EL (cell line): ENCODE results near the gene PCNX3.
"Not testable (repeated sequence)": the region's sequence is repeated elsewhere in the genome, so short reads cannot be mapped to it uniquely, and the experiment has no call there.

Experiments used
- DNase-seq: peaks from one replicate; pipeline ENCODE4 v3.0.0-alpha.2; 2016

PCNX3 gene

DNA sequence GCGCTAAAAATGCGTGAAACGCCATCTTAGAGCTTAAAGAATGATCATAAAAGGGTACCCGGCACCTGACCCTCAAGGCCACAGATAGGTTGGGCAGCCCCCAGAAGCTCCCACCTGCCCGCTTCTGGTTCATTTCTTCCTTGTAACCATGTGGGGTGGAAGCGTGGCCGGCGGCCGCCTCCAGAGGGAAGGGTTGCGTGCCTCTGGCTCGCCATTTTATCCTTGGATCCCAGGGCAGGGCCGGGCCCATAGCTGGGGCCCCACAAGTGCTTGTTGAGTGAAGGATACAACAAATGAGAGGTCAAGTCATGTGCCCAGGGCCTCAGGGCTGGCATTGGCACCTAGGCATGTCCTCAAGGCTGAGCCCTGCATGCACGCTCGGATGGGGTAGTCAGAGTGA, 5.9 kb downstream of the PCNX3 start:
- DNase-seq = no peak

DNA sequence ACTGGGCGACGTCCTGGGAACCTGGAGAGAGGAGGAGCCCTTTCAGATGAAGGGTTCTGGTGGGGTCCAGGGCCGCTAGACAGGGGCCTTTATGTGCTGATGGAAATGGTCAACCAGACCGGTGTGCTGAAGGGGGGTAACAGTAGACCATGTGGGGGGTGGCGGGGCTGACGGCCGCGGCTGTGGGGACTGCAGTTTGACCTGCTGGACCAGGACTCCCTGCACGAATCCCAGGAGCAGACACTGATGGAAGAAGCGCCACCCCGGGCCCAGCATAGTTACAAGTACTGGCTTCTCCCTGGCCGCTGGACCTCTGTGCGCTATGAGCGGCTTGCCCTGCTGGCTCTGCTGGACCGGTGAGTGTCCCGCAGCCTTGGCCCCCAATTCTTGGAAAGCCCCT, 6.4 kb downstream of the PCNX3 start:
- no peak for DNase-seq

DNA sequence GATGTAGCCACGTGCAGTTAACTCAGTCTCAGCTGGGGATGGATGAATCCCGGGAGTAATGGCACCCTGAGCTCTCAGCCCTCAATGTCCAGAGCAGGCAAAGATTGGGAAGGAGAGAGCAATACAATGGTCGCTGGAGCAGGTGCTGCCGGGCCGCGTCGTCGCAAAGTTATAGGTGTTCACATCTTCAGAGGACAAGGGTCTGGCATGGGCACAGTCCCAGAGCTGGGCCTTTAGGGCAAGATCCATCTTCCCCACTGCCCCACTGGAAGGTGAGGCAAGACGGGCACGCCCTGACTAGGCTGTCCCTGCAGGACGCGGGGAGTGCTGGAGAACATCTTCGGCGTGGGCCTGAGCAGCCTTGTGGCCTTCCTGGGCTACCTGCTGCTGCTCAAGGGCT, 7.6 kb downstream of the PCNX3 start:
- DNase-seq = no peak

DNA sequence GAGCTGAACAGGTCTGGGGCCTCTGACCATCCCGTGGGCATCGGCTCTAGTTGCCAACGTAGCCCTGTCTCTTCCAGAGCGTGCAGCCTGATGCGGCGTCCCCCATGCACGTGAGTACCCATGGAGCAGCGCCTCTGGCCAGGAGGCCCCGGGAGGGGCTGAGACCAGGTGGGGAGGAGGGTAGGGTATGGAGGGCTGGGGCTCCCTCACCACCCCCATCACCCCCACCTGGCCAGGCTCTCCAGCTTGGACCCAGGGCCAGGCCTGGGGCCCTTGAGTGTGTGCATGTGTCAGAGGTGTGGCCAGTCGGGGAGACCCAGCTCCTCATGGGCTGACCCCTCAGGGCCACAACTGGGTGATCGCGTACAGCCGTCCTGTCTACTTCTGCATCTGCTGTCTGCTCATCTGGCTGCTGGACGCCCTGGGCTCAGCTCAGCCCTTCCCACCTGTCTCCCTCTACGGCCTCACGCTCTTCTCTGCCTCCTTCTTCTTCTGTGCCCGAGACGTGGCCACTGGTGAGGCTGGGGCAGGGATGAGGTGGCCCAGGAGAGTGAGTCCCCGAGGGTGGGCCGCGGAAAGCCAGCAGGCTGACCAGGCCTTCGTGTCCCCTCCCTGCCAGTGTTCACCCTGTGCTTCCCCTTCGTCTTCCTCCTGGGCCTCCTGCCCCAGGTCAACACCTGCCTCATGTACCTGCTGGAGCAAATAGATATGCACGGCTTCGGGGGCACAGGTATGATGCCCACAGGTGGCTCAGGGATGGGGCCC, 8.5 kb downstream of the PCNX3 start:
- no peak for DNase-seq

DNA sequence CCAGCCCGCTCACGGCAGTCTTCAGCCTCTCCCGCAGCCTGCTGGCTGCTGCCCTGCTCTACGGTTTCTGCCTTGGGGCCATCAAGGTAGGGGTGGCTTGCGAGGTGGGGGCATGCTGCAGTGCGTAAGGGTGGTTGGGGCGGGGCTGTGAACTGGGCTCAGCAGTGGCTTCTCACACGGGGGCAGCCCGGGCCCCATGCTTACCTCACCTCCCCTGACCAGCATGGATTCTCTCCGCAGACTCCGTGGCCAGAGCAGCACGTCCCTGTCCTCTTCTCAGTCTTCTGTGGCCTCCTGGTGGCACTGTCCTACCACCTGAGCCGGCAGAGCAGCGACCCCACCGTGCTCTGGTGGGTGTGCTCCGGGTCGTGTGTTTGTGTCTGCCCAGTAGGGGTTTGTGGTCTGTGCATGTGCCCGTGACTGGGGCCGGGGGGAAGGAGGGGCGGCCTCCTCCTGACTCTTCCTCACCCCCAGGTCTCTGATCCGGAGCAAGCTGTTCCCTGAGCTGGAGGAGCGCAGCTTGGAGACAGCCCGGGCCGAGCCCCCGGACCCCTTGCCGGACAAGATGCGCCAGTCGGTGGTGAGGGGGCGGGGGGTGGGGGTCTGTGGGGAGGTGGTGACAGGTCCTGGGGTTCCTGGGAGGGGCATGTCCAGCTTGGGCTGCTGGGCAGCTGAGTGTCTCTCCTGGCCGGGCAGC, 9.5 kb downstream of the PCNX3 start:
- no peak for DNase-seq

GRCh38 chr11:65625628-65626342, 10.2 kb downstream of the PCNX3 start:
- peak; percentile 42 for DNase-seq

- no peak for DNase-seq
Measured at GRCh38 chr11:65627202-65627601, 11.6 kb downstream of the PCNX3 start.

GRCh38 chr11:65629579-65629978, 14.0 kb downstream of the PCNX3 start:
- no peak for DNase-seq

DNA sequence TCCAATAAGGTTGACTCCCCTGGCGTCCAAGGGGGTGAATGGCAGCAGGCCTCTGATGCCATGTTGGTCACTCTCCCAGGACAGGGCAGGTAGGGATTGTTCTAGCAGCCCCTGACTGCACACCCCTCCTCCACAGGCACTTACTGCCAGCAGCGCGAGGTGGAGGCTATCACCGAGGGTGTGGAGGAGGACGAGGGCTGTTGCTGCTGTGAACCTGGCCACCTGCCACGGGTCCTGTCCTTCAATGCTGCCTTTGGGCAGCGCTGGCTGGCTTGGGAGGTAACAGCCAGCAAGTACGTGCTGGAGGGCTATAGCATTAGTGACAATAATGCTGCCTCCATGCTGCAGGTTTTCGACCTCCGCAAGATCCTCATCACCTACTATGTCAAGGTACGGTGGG, 14.6 kb downstream of the PCNX3 start:
- no peak for DNase-seq

- DNase-seq = no peak
Measured at GRCh38 chr11:65633390-65634108, 18.0 kb downstream of the PCNX3 start.

DNA sequence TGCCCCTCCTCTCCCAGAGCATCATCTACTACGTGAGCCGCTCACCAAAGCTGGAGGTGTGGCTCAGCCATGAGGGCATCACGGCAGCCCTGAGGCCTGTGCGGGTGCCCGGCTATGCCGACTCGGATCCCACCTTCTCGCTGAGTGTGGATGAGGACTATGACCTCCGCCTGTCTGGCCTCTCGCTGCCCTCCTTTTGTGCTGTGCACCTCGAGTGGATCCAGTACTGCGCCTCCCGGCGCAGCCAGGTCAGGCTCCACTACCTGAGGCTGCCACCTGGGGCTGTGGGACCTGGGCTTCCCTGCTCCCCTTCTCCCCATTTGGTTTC, 18.5 kb downstream of the PCNX3 start:
- no peak for DNase-seq

DNA sequence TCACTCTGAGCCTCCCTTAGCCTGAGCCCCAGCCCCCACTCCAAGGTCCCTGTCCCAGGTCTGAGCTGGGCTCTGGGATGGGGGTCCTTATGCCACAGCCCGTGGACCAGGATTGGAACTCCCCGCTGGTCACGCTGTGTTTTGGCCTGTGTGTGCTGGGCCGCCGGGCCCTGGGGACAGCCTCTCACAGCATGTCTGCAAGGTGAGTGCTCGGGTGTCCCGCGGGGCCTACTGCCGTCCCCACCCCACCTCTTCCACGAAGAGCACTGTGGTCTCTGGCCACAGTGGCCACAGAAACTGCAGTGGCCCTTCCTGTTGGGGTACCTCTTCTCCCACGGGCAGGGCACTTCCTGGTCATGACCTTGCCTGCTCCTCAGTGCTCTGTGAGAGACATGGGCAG, 18.9 kb downstream of the PCNX3 start:
- DNase-seq = no peak

- DNase-seq = no peak
Measured at GRCh38 chr11:65634905-65635731, 19.5 kb downstream of the PCNX3 start.

DNA sequence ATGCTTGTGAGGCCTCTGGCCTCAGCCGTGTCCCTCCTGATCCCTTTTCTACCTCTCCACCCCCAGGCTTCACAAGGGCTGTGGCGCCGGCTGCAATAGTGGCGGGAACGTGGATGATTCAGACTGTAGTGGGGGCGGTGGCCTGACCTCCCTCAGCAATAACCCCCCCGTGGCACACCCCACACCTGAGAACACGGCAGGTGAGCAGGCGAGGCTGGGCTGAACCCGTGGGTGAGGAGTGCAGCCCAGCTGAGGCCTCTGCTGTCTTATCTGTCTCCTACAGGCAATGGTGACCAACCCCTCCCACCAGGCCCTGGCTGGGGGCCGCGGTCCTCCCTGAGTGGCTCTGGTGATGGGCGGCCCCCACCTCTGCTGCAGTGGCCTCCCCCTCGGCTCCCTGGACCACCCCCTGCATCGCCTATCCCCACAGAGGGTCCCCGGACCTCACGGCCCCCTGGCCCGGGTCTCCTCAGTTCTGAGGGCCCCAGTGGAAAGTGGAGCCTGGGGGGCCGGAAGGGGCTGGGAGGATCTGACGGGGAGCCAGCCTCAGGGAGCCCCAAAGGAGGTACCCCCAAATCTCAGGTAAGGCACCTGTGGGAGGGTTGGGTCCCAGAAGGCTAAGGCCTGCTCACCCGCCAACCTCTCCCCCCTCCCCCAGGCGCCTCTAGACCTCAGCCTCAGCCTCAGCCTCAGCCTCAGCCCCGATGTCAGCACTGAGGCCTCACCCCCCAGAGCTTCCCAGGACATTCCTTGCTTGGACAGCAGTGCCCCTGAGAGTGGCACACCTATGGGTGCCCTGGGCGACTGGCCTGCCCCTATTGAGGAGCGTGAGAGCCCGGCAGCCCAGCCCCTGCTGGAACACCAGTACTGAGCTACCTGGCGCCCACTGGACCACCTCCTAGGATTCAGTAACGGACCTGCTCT, 20.8 kb downstream of the PCNX3 start:
- no peak for DNase-seq

- DNase-seq = no peak
Measured at GRCh38 chr11:65637032-65637557, 21.5 kb downstream of the PCNX3 start.

GRCh38 chr11:65637794-65638419, 22.3 kb downstream of the PCNX3 start, which contains the start of gene SIPA1:
Gene SIPA1 (plus strand): TSS chr11:65638101. CDS start chr11:65640922, 2,821 bp downstream.
- peak; percentile 96 for DNase-seq

- not testable (repeated sequence) for DNase-seq
Measured at GRCh38 chr11:65639228-65639597, 23.6 kb downstream of the PCNX3 start.

DNA sequence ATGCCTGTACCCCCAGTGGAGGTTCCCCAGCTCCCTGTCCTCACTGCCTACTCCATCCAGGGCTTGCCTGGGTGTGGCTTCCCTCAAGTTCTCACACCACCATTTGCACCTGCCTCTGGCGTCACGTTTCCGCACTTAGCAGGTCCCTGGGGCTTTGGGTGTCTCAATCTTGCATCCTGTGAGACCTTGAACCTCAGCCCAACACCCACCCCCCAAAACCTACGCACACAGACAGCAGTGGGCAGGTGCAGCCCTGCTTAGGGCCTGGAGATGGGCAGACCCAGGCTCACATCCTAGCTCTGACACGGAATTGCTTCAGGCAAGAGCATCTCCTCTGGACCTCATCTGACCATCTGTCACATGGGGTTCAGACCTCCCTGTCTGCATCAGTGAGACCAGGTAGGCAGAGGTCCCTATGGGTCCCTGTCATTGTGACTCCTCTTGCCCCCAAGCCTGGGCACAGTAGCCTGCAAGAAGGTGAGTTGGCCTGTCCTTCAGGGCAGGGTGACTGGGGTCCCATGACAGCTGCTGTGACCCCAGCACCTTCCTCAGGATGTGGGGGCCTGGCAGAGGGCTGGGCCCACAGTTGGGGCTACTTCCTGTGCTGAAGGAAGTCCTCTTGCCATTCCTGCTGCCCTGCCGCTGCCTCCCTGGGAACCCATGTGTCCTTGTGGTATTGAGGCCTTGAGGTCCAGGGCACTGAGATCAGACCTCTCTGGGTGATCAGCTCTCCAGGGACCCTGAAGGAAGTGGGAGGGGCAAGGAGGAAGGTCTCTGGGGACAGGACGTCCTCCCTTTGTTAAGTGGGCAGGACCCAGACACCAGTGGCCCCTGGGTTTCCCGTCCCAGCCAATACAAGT, 24.3 kb downstream of the PCNX3 start:
- peak; percentile 27 for DNase-seq

- DNase-seq = no peak
Measured at GRCh38 chr11:65640483-65641296, 25.1 kb downstream of the PCNX3 start.
